SU-DHL-6 (cell line): Measurements from ENCODE around the gene PTGDS.

Source experiments
- H2AFZ ChIP-seq: fragments of 200-600 bp; sonication (generic); 2 replicates; pipeline ENCODE4 v1.6.1; 2014; ENCODE audit warnings: low read depth, mild to moderate bottlenecking, moderate library complexity, mixed read lengths, antibody characterized with exemption, low read length; ENCODE audit not compliant: severe bottlenecking
- H3F3A ChIP-seq: fragments of 200-600 bp; shearing (Covaris generic); 2 replicates; pipeline ENCODE4 v1.6.0; 2016; ENCODE audit warnings: antibody characterized with exemption, mild to moderate bottlenecking; ENCODE audit not compliant: insufficient read depth
- H3K27ac ChIP-seq: fragments of 200-600 bp; sonication (generic); 2 replicates; pipeline ENCODE4 v1.5.1; 2016; ENCODE audit warnings: low read depth, mild to moderate bottlenecking, low read length, moderate library complexity, mixed read lengths
- H3K27me3 ChIP-seq: fragments of 200-600 bp; sonication (generic), shearing (Covaris generic); 2 replicates; pipeline ENCODE4 v1.6.0; 2014; ENCODE audit warnings: mild to moderate bottlenecking, low read length
- H3K36me3 ChIP-seq: fragments of 200-600 bp; sonication (generic); 2 replicates; pipeline ENCODE4 v1.6.1; 2014; ENCODE audit warnings: mild to moderate bottlenecking, low read length, mixed read lengths
- H3K4me2 ChIP-seq: fragments of 300-600, 200-600 bp; shearing (Covaris generic), sonication (generic); 2 replicates; pipeline ENCODE4 v1.6.0; 2014; ENCODE audit warnings: low read length, low read depth, mild to moderate bottlenecking; ENCODE audit not compliant: poor library complexity, severe bottlenecking
- H3K4me3 ChIP-seq: fragments of 200-600 bp; sonication (generic); 2 replicates; pipeline ENCODE4 v1.5.1; 2014; ENCODE audit warnings: antibody characterized with exemption, low read length, mild to moderate bottlenecking, mixed read lengths; ENCODE audit not compliant: insufficient read depth, poor library complexity, severe bottlenecking
- H3K79me2 ChIP-seq: fragments of 200-600 bp; sonication (generic); 2 replicates; pipeline ENCODE4 v1.6.1; 2014; ENCODE audit warnings: mild to moderate bottlenecking, low read length, moderate library complexity; ENCODE audit not compliant: insufficient read depth
- H3K9ac ChIP-seq: fragments of 200-600 bp; sonication (generic); 2 replicates; pipeline ENCODE4 v1.7.0; 2014; ENCODE audit warnings: mild to moderate bottlenecking, low read length
- H3K9me2 ChIP-seq: fragments of 200-600 bp; sonication (generic); replicated peaks from 2 replicates; pipeline ENCODE4 v1.6.1; 2014; ENCODE audit warnings: low read length; ENCODE audit not compliant: insufficient read depth
- H3K9me3 ChIP-seq: fragments of 200-600 bp; sonication (generic); 2 replicates; pipeline ENCODE4 v1.6.1; 2014; ENCODE audit warnings: low read length, mixed read lengths; ENCODE audit not compliant: insufficient read depth
- H4K20me1 ChIP-seq: fragments of 200-600 bp; sonication (generic); 2 replicates; pipeline ENCODE4 v1.6.1; 2014; ENCODE audit warnings: low read depth, mild to moderate bottlenecking, antibody characterized with exemption, low read length, moderate library complexity, mixed read lengths
- EZH2phosphoT487 ChIP-seq: fragments of 200-600 bp; sonication (generic), shearing (Covaris generic); conservative IDR thresholded peaks from 2 replicates; pipeline ENCODE4 v1.6.1; 2018; ENCODE audit warnings: mild to moderate bottlenecking, antibody characterized with exemption, low read length, moderate library complexity, mixed read lengths
- TF ChIP-seq, protein P1 (sequence below): fragments of 200-600 bp; sonication (generic); IDR thresholded peaks from one replicate; pipeline ENCODE4 v1.5.1; 2017; ENCODE audit warnings: antibody characterized with exemption, mild to moderate bottlenecking, low read length, moderate library complexity; ENCODE audit not compliant: insufficient read depth, poor library complexity, severe bottlenecking

PTGDS gene

GRCh38 chr9:136931611-136932130 lies 45.6 kb upstream of the PTGDS start:
- no peak overlapping the region for H3K27ac ChIP-seq
- no peaks in the 10 kb centered on the region for H3K27me3 ChIP-seq
- H3K79me2 ChIP-seq: no peaks in the 10 kb centered on the region
- no peak overlapping the region for H3K4me2 ChIP-seq
- H3K36me3 ChIP-seq: no peaks in the 10 kb centered on the region
- TF ChIP-seq, protein P1, sequence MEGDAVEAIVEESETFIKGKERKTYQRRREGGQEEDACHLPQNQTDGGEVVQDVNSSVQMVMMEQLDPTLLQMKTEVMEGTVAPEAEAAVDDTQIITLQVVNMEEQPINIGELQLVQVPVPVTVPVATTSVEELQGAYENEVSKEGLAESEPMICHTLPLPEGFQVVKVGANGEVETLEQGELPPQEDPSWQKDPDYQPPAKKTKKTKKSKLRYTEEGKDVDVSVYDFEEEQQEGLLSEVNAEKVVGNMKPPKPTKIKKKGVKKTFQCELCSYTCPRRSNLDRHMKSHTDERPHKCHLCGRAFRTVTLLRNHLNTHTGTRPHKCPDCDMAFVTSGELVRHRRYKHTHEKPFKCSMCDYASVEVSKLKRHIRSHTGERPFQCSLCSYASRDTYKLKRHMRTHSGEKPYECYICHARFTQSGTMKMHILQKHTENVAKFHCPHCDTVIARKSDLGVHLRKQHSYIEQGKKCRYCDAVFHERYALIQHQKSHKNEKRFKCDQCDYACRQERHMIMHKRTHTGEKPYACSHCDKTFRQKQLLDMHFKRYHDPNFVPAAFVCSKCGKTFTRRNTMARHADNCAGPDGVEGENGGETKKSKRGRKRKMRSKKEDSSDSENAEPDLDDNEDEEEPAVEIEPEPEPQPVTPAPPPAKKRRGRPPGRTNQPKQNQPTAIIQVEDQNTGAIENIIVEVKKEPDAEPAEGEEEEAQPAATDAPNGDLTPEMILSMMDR: no peak
- TF ChIP-seq EZH2phosphoT487: no peak
- H3F3A ChIP-seq: peaks cover 13% of the 10 kb centered on the region; the same call in 1 of the 2 replicates
- no peaks in the 10 kb centered on the region for H4K20me1 ChIP-seq
- H3K9me3 ChIP-seq: no peaks in the 10 kb centered on the region
- H3K9me2 ChIP-seq: no peaks in the 10 kb centered on the region
- no peak overlapping the region for H3K4me3 ChIP-seq
- H3K9ac ChIP-seq: no peak overlapping the region
- H2AFZ ChIP-seq: no peak overlapping the region

DNA sequence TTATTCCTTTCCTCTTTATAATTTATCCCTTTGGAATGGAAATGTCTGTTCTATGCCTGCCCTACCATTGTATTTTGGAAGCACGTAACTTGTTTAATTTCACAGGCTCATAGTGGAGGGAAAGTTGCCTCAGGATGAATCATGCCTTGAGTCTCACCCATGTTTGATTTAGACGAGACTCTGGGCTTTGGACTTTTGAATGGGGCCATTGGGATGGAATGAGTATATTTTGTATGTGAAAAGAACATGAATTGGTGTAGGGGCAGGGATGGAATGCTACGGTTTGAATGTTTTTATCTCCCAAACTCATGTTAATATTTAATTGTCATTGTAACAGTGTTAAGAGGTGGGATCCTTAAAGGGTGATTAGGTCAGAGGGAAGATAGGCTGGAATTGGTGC lies 43.0 kb upstream of the PTGDS start:
- Histone ChIP-seq H3F3A (peaks cover 14% of the 10 kb centered on the region), H3K9me3 (no peaks in the 10 kb centered on the region)

GRCh38 chr9:136935651-136936050 lies 41.7 kb upstream of the PTGDS start:
- Histone ChIP-seq H3F3A (peaks cover 10% of the 10 kb centered on the region), H3K36me3 (no peaks in the 10 kb centered on the region), H3K4me2 (no peak overlapping the region)

More for the DNA sequence above, 43.0 kb upstream of the PTGDS start:
- TF ChIP-seq, protein P1: no peak
- TF ChIP-seq EZH2phosphoT487: no peak
- no peak overlapping the region for H3K9ac ChIP-seq
- H3K36me3 ChIP-seq: no peaks in the 10 kb centered on the region
- no peak overlapping the region for H2AFZ ChIP-seq
- no peaks in the 10 kb centered on the region for H3K27me3 ChIP-seq
- no peak overlapping the region for H3K4me3 ChIP-seq
- no peaks in the 10 kb centered on the region for H3K79me2 ChIP-seq
- H3K4me2 ChIP-seq: no peak overlapping the region
- H4K20me1 ChIP-seq: no peaks in the 10 kb centered on the region
- H3K9me2 ChIP-seq: no peaks in the 10 kb centered on the region
- no peak overlapping the region for H3K27ac ChIP-seq

More at GRCh38 chr9:136935651-136936050, 41.7 kb upstream of the PTGDS start:
- Histone ChIP-seq H3K4me3 (no peak overlapping the region), H3K27me3 (no peaks in the 10 kb centered on the region), H3K27ac (no peak overlapping the region), H3K9me2 (no peaks in the 10 kb centered on the region), H3K9ac (no peak overlapping the region), H2AFZ (no peak overlapping the region), H3K9me3 (no peaks in the 10 kb centered on the region), H4K20me1 (no peaks in the 10 kb centered on the region), H3K79me2 (no peaks in the 10 kb centered on the region)
- no peak for TF ChIP-seq EZH2phosphoT487
- TF ChIP-seq, protein P1: no peak
